ENCODE data around the gene SLC35F5. TPM values are rescaled to one million over a fixed set of nuclear protein-coding genes. Genes with fewer than 3 reads are reported as not detected.

Gene SLC35F5
- total RNA-seq, 2 donors from 2014 or later, result 38.7 to 54.3 TPM

GRCh38 chr2:113762377-113763118 lies 6.1 kb upstream of the SLC35F5 start:
- no peak for TF ChIP-seq CTCF (IDR thresholded peaks at IDR 0.05)
- peak overlapping the region in 1 of 2 donors; percentile 48 for H3K27ac ChIP-seq
- no peak overlapping the region for H3K4me3 ChIP-seq
- H3K27me3 ChIP-seq, result no peaks in the 10 kb centered on the region
- peaks cover 0 to 5% of the 10 kb centered on the region in 2 donors for H3K4me1 ChIP-seq
- no peaks in the 10 kb centered on the region for H3K36me3 ChIP-seq
- DNase-seq (ENCODE audit: low spot score), result no peak
- H3K9me3 ChIP-seq, result no peaks in the 10 kb centered on the region

GRCh38 chr2:113760400-113760799 lies 4.0 kb upstream of the SLC35F5 start:
- no peak for DNase-seq (ENCODE audit: low spot score)
- no peaks in the 10 kb centered on the region for H3K9me3 ChIP-seq

GRCh38 chr2:113757138-113757657 lies 756 bp upstream of the SLC35F5 start:
- no peak for DNase-seq (ENCODE audit: low spot score)
- TF ChIP-seq CTCF (IDR thresholded peaks at IDR 0.05), result no peak

More at GRCh38 chr2:113760400-113760799, 4.0 kb upstream of the SLC35F5 start:
- Histone ChIP-seq H3K27me3 (no peaks in the 10 kb centered on the region), H3K36me3 (no peaks in the 10 kb centered on the region), H3K4me1 (peaks cover 0 to 12% of the 10 kb centered on the region in 2 donors), H3K4me3 (no peak overlapping the region), H3K27ac (peak overlapping the region; percentile 51 to 77)
- TF ChIP-seq CTCF (IDR thresholded peaks at IDR 0.05), result no peak

GRCh38 chr2:113755835-113756354 lies 547 bp downstream of the SLC35F5 start:
- H3K9me3 ChIP-seq, result no peaks in the 10 kb centered on the region

More at GRCh38 chr2:113757138-113757657, 756 bp upstream of the SLC35F5 start:
- Histone ChIP-seq H3K4me3 (peak overlapping the region; percentile 87 to 95), H3K4me1 (peaks cover 0 to 24% of the 10 kb centered on the region in 2 donors), H3K27ac (peak overlapping the region; percentile 95 to 98), H3K27me3 (no peaks in the 10 kb centered on the region), H3K9me3 (no peaks in the 10 kb centered on the region), H3K36me3 (no peaks in the 10 kb centered on the region)

More at GRCh38 chr2:113755835-113756354, 547 bp downstream of the SLC35F5 start:
- H3K36me3 ChIP-seq, result peaks cover 2% of the 10 kb centered on the region
- peak overlapping the region; percentile 87 to 95 for H3K4me3 ChIP-seq
- peak; percentile 60 for DNase-seq (ENCODE audit: low spot score)
- H3K27ac ChIP-seq, result peak overlapping the region; percentile 95 to 98
- H3K4me1 ChIP-seq, result peaks cover 0 to 21% of the 10 kb centered on the region in 2 donors
- no peaks in the 10 kb centered on the region for H3K27me3 ChIP-seq
- peak in 1 of 2 donors; percentile 16 for TF ChIP-seq CTCF (IDR thresholded peaks at IDR 0.05)
